NCI-H1105 (cell line): Measurements from ENCODE around the gene SEMA3D.
A peak's percentile ranks its signal among the peaks of the same experiment; 100 is the strongest.

Source experiments
- DNase-seq: peaks from one replicate; lab custom pipeline; 2025; lab: John Stamatoyannopoulos, UW

SEMA3D gene

GRCh38 chr7:85184599-85185423, 2.0 kb downstream of the SEMA3D start:
- peak; percentile 16 for DNase-seq

GRCh38 chr7:85183296-85183695, 3.6 kb downstream of the SEMA3D start:
- DNase-seq, result no peak

- DNase-seq, result no peak
Measured at GRCh38 chr7:85178531-85179298, 8.1 kb downstream of the SEMA3D start.

GRCh38 chr7:85177316-85177715, 9.5 kb downstream of the SEMA3D start:
- DNase-seq, result no peak

GRCh38 chr7:85176197-85176596, 10.7 kb downstream of the SEMA3D start:
- no peak for DNase-seq

GRCh38 chr7:85175217-85175616, 11.6 kb downstream of the SEMA3D start:
- DNase-seq, result no peak

- DNase-seq, result no peak
Measured at GRCh38 chr7:85172530-85172941, 14.3 kb downstream of the SEMA3D start.

GRCh38 chr7:85167636-85168035, 19.2 kb downstream of the SEMA3D start:
- DNase-seq, result no peak

GRCh38 chr7:85165263-85165662, 21.6 kb downstream of the SEMA3D start:
- no peak for DNase-seq

GRCh38 chr7:85164376-85164775, 22.5 kb downstream of the SEMA3D start:
- no peak for DNase-seq

- DNase-seq, result no peak
Measured at GRCh38 chr7:85162721-85163120, 24.1 kb downstream of the SEMA3D start.

- DNase-seq, result no peak
Measured at GRCh38 chr7:85160223-85160622, 26.6 kb downstream of the SEMA3D start.

- DNase-seq, result no peak
Measured at GRCh38 chr7:85159003-85159402, 27.9 kb downstream of the SEMA3D start.

GRCh38 chr7:85156661-85157208, 30.1 kb downstream of the SEMA3D start:
- peak; percentile 59 for DNase-seq

GRCh38 chr7:85154282-85154937, 32.4 kb downstream of the SEMA3D start:
- DNase-seq, result no peak

- no peak for DNase-seq
Measured at GRCh38 chr7:85153715-85154114, 33.1 kb downstream of the SEMA3D start.

GRCh38 chr7:85150624-85151023, 36.2 kb downstream of the SEMA3D start:
- DNase-seq, result no peak

- DNase-seq, result no peak
Measured at GRCh38 chr7:85144771-85145170, 42.1 kb downstream of the SEMA3D start.

- no peak for DNase-seq
Measured at GRCh38 chr7:85135977-85136376, 50.9 kb downstream of the SEMA3D start.

- DNase-seq, result no peak
Measured at GRCh38 chr7:85133560-85133959, 53.3 kb downstream of the SEMA3D start.

- no peak for DNase-seq
Measured at GRCh38 chr7:85133006-85133405, 53.9 kb downstream of the SEMA3D start.

- DNase-seq, result no peak
Measured at GRCh38 chr7:85130702-85131101, 56.2 kb downstream of the SEMA3D start.
